ENCODE data around the gene KSR1.
"Not testable (repeated sequence)": the region's sequence is repeated elsewhere in the genome, so short reads cannot be mapped to it uniquely, and the experiment has no call there.

The KSR1 gene

GRCh38 chr17:27489045-27489715 lies 32.9 kb downstream of the KSR1 start:
- H3K27ac ChIP-seq = no peak overlapping the region
- no peak for DNase-seq (ENCODE audit: low read depth, low spot score)

GRCh38 chr17:27490391-27490790 lies 34.1 kb downstream of the KSR1 start:
- DNase-seq (ENCODE audit: low read depth, low spot score) = no peak
- no peak overlapping the region for H3K27ac ChIP-seq

GRCh38 chr17:27491713-27492190 lies 35.5 kb downstream of the KSR1 start:
- H3K27ac ChIP-seq = no peak overlapping the region
- DNase-seq (ENCODE audit: low read depth, low spot score) = no peak

DNA sequence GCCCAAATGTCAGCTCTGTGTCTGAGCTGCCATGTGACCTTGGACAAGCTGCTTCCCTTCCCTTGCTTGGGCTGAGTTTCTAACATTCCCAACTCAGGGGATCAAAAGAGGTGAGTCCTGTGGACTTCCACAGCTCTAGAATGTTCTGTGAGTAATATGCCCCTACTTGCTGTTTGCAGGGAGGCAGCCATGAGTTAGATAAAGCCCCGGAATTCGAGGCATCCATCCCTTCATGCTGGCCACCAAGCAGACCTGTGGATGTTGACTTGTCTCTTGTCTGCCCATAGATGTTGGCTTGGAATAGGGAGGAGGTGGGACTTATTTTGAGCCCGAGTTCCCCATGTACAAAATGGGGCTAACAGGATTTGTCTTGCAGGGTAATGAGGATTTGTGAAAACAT lies 36.2 kb downstream of the KSR1 start:
- DNase-seq (ENCODE audit: low read depth, low spot score) = no peak
- no peak overlapping the region for H3K27ac ChIP-seq

DNA sequence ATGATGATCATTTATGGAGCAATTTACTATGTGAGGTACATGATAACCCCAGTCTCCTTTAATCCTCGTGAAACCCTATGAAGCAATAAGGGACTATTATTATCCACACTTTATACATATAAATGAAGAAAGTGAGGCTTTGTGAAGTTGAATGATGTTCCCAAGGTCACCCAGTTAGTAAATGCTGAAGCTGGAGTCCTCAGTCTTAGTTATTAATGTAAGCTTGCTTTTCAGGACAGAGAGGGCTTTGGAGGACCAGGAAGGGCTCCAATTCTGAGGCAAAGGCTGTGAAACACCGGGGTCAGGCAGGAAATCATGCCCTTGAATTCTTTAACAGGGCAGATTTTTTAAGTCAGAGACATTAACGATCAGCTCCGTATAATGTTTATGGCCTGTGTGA lies 36.8 kb downstream of the KSR1 start:
- no peak overlapping the region for H3K27ac ChIP-seq
- DNase-seq (ENCODE audit: low read depth, low spot score) = no peak

DNA sequence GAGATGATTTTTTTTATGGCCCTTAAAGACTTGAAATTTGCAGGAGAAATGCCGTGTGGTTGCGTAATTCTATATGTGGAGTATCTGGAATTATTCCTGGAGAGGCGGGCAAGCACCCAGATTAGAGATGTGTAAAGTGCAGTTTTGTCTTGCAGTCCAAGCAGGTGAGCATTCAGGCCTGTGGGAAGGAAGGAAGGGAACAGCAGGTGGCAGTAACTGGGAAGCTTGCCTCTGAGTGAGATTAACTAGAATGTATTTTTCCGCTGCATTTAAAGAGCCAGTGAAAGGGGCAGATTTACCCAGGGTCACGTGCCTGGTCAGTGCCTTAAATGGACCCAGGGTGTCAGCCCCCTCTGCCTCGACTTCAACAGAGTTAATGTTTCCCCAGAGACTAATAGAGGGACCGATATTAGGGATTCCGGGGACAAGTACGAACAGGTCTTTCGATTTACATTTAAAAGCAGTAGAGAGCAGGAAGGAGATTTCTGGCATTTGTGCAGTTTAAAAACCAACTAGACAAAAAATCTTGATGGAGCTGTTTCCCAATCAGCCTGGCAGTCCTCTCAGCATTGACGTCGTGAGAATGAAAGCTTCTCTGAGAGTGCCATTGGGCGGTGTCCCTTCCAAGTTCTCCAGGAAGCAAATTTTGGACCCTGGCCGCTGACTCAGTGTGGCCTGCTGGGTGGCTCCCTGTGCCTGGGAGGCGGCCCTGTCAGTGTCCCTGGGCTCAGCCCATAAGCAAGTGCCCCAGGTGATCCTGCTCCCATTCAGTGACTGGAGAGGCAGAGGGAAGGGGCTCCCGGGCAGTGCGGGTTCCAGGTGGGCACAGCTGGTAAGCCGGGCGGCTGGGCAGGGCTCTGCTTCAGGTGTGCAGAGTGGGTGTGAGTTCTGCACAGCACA lies 38.2 kb downstream of the KSR1 start:
- DNase-seq (ENCODE audit: low read depth, low spot score) = peak; percentile 40
- H3K27ac ChIP-seq = peak overlapping the region; percentile 69

- peak overlapping the region; percentile 69 for H3K27ac ChIP-seq
Measured at GRCh38 chr17:27495460-27495859, 39.2 kb downstream of the KSR1 start.

GRCh38 chr17:27496005-27496404 lies 39.8 kb downstream of the KSR1 start:
- no peak for DNase-seq (ENCODE audit: low read depth, low spot score)
- H3K27ac ChIP-seq = no peak overlapping the region

More at GRCh38 chr17:27495460-27495859, 39.2 kb downstream of the KSR1 start:
- no peak for DNase-seq (ENCODE audit: low read depth, low spot score)

- H3K27ac ChIP-seq = no peak overlapping the region
Measured at GRCh38 chr17:27496437-27496943, 40.2 kb downstream of the KSR1 start.

DNA sequence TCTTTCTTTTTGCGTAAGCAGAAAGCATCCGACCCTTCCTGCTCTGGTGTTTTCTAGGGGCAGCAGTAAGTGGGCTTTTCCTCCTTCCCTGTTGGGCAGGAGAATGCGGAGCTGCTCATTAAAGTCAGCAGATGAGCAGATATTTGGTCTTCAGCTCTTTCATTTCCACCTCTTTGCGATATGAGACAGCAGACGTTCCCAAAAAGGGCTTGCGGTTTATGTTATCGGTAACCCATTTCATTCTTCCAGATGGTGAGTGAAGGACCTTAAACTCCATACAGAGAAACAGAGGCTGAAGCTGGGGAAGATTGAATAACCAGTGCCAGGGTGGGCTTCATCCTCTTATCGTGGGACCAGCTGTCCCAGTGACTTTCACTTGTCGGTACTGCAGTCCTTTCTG lies 40.7 kb downstream of the KSR1 start:
- no peak for DNase-seq (ENCODE audit: low read depth, low spot score)
- peak overlapping the region; percentile 33 for H3K27ac ChIP-seq

More at GRCh38 chr17:27496437-27496943, 40.2 kb downstream of the KSR1 start:
- no peak for DNase-seq (ENCODE audit: low read depth, low spot score)

GRCh38 chr17:27497696-27498095 lies 41.4 kb downstream of the KSR1 start:
- peak; percentile 84 for DNase-seq (ENCODE audit: low read depth, low spot score)
- H3K27ac ChIP-seq = peak overlapping the region; percentile 33

- DNase-seq (ENCODE audit: low read depth, low spot score) = no peak
- H3K27ac ChIP-seq = no peak overlapping the region
Measured at GRCh38 chr17:27498615-27499309, 42.5 kb downstream of the KSR1 start.

DNA sequence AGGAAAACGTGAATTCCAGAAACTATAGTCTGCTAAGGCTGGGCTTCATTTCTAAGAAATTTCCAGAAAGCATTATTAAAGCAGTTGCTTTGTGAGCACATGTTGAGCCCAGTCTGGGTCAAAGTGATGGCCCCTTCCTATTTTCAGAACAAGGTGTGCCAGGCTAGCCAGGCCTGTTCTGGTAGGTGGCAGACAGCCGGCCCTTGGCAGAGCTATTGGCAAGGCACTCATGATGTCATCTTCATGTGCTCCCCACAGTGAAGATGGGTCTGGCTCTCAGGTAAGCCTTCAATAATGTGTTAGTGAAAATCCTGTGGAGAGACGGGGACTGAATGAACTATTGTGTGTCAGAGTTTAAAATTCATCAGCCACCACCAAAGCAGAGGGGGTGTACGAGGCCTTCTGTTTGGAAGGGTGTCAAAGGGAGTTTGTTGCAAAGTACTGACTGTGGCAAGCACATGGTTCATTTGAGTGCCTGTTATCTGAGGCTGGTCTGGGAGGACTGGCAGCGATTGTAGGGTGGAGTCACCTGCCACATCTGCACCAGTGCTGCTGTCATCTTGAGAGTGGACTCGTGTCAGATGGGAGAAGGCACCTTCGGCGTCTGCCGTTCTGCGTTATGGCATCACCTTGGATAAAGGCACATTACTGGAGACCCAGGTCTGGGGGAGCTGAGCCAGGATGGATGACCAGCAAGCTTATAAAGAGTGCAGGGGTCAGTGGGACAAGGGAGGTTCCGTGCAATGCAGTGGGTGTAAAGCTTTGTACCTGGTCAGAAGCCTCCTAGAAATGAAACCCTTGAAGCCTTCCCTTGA lies 43.4 kb downstream of the KSR1 start:
- no peak for DNase-seq (ENCODE audit: low read depth, low spot score)
- no peak overlapping the region for H3K27ac ChIP-seq

GRCh38 chr17:27501338-27501737 lies 45.1 kb downstream of the KSR1 start:
- H3K27ac ChIP-seq; DNase-seq (ENCODE audit: low read depth, low spot score): not testable (repeated sequence)

DNA sequence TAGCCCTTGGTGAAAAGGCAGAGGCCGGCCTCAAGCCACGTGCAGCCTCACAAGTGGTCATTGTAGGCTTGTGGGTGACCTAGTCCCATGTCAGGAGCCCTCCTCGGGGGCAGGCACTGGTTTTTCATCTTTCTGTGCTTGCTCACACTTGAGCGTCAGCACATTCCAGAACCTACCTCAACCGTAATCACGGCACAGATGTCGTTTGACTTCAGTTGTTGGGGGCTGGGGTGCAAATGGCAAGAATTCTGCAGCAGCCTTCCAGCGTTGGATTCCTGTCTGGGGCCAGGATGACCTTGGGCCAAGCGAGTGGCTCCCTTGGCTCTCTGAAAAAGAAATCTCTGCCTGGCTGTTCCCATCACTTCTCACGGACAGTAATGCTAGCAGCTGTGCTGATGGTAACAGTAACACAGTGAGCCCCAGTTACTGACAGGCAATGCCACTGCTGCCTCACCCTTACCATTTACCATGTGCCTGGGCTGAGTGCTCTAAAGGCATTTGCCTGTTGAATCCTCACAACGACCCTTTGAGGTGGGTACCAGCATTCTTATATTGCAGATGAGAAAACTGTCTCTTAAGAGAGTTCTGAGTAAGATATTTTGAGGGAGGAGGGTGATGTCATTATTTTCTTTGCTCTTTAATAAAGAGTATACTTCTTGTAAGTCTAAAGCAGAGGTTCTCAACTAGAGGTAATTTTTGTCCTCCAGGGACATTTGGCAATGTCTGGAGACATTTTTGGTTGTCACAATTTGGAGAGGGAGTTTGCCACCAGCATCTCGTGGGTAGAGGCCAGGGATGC lies 46.5 kb downstream of the KSR1 start:
- no peak overlapping the region for H3K27ac ChIP-seq
- no peak for DNase-seq (ENCODE audit: low read depth, low spot score)

- no peak overlapping the region for H3K27ac ChIP-seq
- no peak for DNase-seq (ENCODE audit: low read depth, low spot score)
Measured at GRCh38 chr17:27503611-27504010, 47.4 kb downstream of the KSR1 start.

- DNase-seq (ENCODE audit: low read depth, low spot score) = no peak
Measured at GRCh38 chr17:27504188-27504995, 48.1 kb downstream of the KSR1 start.

More at GRCh38 chr17:27504188-27504995, 48.1 kb downstream of the KSR1 start:
- H3K27ac ChIP-seq = no peak overlapping the region

Data from epithelial cell of prostate (primary cell).